IPS-20b (cell line): ENCODE results near the gene NEB.
"Not testable (repeated sequence)": the region's sequence is repeated elsewhere in the genome, so short reads cannot be mapped to it uniquely, and the experiment has no call there.

Source experiments
- H3K27ac ChIP-seq: one replicate; pipeline ENCODE4 v1.5.1; 2013; ENCODE audit warnings: low read length
- H3K27me3 ChIP-seq: 2 replicates; pipeline ENCODE4 v1.6.1; 2013; ENCODE audit warnings: mild to moderate bottlenecking, low read length, inconsistent platforms; ENCODE audit not compliant: insufficient read depth
- H3K36me3 ChIP-seq: 2 replicates; pipeline ENCODE4 v1.6.1; 2013; ENCODE audit warnings: low read depth, mild to moderate bottlenecking, inconsistent platforms, low read length, moderate library complexity; ENCODE audit not compliant: insufficient read depth
- H3K4me1 ChIP-seq: 2 replicates; pipeline ENCODE4 v1.6.1; 2013; ENCODE audit warnings: mild to moderate bottlenecking, control low read depth, inconsistent platforms, low read length, moderate library complexity; ENCODE audit not compliant: insufficient read depth
- H3K4me3 ChIP-seq: 2 replicates; pipeline ENCODE4 v1.5.1; 2013; ENCODE audit warnings: mild to moderate bottlenecking, low read length, inconsistent platforms
- H3K9ac ChIP-seq: 2 replicates; pipeline ENCODE4 v1.6.1; 2013; ENCODE audit warnings: low read depth, mild to moderate bottlenecking, inconsistent platforms, low read length, moderate library complexity
- H3K9me3 ChIP-seq: 2 replicates; pipeline ENCODE4 v1.6.1; 2013; ENCODE audit warnings: mild to moderate bottlenecking, low read depth, low read length, inconsistent platforms; ENCODE audit not compliant: insufficient read depth

NEB gene

DNA sequence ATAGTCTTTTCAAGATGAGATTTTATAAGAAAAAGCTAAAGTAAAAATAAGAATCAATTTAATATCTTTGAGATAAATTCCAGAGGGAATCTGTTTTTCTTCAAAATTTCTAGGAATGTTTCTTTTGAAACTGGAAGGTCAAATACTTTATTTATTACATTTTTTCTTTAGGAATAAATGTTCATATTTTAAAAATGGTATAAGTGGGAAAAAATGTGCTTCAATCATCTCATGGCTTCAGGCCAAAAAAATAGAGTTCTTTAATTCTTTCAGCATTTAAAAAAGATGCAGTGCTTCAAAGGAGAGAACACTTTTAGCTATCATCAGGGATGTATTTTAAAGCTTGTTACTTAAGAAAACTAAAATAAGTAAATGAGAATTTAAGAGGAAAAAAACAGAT lies 110.6 kb downstream of the NEB start:
- no peaks in the 10 kb centered on the region for H3K36me3 ChIP-seq
- no peaks in the 10 kb centered on the region for H3K4me1 ChIP-seq
- no peak overlapping the region for H3K9ac ChIP-seq
- H3K4me3 ChIP-seq: no peak overlapping the region
- H3K27me3 ChIP-seq: no peaks in the 10 kb centered on the region
- no peak overlapping the region for H3K27ac ChIP-seq
- no peaks in the 10 kb centered on the region for H3K9me3 ChIP-seq

DNA sequence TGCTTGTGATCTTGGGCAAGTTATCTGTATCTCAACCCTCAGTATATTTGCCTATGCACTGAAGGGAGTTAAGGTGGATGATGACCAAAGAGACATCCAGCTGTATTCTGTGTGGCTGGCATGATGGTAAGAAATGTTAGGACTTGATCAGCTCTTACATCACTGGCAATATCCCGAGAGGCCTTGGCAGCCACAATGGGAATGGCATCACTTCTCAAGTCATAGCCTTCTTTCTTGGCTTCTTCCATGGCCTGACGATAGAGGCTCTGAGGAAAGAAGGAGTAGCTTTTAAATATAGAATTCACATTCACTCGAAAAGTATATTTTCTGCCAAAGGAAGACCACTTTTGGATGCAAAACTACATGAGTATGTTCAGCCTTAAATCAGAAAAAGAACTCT lies 113.5 kb downstream of the NEB start:
- Histone ChIP-seq H3K4me3 (no peak overlapping the region), H3K4me1 (no peaks in the 10 kb centered on the region), H3K36me3 (no peaks in the 10 kb centered on the region), H3K27ac (no peak overlapping the region), H3K27me3 (no peaks in the 10 kb centered on the region), H3K9ac (no peak overlapping the region), H3K9me3 (no peaks in the 10 kb centered on the region)

DNA sequence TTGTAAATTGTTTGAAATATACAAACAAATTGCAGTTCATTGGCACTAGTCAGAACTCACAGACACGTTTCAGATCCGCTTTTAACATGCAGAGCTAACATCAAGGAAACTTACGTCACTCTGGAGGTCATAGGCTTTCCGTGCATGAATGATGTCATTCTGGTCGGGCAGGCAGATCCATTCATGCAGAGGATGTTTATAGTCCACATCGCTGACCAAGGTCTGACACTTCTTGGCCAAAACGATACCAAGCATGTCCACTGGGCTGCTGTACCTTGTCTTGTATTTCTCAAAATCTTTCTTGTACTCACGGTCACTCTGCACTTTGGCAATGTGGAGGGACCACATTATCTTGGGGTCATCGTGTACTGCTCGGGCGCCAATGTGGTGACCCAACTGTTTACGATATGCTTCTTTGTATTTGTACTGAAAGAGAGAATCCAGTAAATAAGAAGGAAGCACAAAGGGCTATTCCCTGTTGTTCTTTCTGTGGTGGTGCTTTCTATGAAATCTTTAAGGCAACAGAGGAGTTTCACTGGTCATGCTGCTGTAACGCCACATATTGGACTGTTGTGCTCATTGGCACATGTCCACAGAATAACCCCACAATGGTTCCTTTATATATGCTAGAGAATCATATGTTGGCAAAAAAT lies 114.8 kb downstream of the NEB start:
- Histone ChIP-seq H3K27ac (no peak overlapping the region), H3K9ac (no peak overlapping the region)

DNA sequence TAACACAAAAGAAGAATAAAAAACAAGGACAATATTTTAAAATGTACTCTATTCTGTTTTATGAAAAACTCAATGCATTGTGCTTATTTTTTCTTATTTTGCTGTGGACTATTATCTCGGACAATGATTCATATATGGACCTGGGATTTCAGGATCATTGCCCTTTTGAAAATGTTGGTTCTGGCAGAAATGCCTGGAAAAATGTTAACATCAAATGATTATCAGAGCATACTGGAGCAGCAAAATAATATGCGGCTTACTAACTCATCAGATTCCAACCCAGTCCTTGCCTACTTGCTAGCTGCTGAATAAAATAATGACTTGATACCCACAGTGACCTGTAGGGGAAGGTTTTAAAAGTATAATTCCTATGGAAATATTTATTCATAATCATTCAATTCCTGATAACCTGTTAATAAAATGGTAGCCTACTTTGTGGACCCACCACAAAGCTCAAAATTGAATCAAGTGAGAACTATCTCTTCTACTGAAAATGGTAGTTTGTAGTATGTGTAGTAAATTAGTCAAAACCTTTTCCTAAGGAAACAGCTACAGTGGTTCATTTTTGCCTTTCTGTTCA lies 117.4 kb downstream of the NEB start:
- H3K9me3 ChIP-seq: no peaks in the 10 kb centered on the region
- H3K36me3 ChIP-seq: no peaks in the 10 kb centered on the region
- no peaks in the 10 kb centered on the region for H3K4me1 ChIP-seq
- no peak overlapping the region for H3K9ac ChIP-seq
- H3K27ac ChIP-seq: no peak overlapping the region
- H3K4me3 ChIP-seq: no peak overlapping the region
- no peaks in the 10 kb centered on the region for H3K27me3 ChIP-seq

More for the DNA sequence above, 114.8 kb downstream of the NEB start:
- H3K9me3 ChIP-seq: no peaks in the 10 kb centered on the region
- no peaks in the 10 kb centered on the region for H3K27me3 ChIP-seq
- no peaks in the 10 kb centered on the region for H3K36me3 ChIP-seq
- no peak overlapping the region for H3K4me3 ChIP-seq
- no peaks in the 10 kb centered on the region for H3K4me1 ChIP-seq

DNA sequence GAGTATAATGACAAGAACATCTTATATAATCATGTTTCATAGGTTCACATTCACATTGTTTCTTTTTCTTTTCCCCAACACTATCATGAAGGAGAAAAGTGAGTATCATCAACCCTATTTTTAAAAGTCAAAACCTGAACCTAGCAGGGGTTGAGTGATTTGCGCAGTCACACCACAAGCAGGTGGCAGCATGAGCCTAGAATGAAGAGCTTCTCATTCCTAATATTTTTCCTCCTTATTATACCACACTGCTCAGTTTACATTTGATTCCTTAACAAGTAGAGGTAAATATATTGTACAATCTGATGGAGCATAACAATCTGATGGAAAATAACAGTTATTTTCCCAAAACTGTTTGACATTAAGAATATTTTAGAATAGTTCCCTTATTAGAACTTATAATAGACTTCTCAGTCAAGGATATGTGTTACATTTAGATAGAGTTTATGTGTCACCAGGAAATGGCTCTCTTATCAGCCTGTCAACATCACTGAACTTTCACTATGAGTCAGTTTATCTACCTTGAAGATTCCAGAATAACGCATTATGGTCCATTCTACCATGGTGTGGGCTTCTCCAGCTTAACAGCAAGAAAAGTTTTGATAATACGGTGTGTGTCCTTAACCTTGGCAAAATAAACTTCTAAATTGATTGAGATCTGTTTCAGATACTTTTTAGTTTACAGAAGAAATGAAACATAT lies 119.5 kb downstream of the NEB start:
- Histone ChIP-seq H3K36me3 (no peaks in the 10 kb centered on the region), H3K27ac (no peak overlapping the region), H3K9ac (no peak overlapping the region), H3K4me1 (no peaks in the 10 kb centered on the region), H3K9me3 (no peaks in the 10 kb centered on the region), H3K4me3 (no peak overlapping the region), H3K27me3 (no peaks in the 10 kb centered on the region)

DNA sequence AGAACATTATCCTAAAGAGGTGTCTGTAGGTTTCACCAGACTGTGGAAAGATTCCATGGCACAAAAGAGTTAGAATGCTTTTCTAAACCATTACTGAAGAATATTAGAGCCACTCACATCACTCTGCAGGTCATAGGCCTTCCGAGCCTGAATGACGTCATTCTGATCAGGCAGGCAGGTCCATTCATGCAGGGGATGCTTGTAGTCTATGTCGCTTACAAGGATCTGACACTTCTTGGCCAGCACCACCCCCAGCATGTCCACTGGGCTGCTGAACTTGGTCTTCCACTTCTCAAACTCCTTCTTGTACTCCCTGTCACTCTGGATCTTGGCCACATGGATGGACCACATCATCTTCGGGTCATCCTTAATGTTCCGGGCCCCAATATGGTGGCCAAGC lies 120.1 kb downstream of the NEB start:
- H3K27me3 ChIP-seq: no peaks in the 10 kb centered on the region
- no peak overlapping the region for H3K27ac ChIP-seq
- H3K36me3 ChIP-seq: no peaks in the 10 kb centered on the region
- no peaks in the 10 kb centered on the region for H3K4me1 ChIP-seq
- H3K9ac ChIP-seq: no peak overlapping the region
- H3K9me3 ChIP-seq: no peaks in the 10 kb centered on the region
- H3K4me3 ChIP-seq: no peak overlapping the region

DNA sequence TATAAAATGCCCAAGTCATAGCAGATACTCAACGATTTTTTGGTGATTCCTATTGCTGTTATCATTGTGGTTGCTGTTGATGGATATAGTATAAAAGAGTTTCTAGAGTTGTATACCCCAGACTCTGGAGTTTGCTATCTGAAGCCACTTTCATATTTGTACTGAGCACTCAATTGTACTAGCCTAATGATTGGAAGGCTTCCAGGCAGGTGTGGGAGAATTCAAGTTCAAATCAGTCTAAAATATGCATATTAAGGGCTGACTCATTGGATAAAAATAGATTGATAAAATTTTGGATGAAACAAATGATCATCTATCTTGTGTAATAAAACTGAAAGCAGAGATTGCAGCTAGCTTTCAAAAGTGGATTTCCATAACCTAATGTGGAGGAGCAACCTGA lies 122.9 kb downstream of the NEB start:
- Histone ChIP-seq H3K27ac (no peak overlapping the region), H3K27me3 (no peaks in the 10 kb centered on the region), H3K9me3 (no peaks in the 10 kb centered on the region), H3K4me3 (no peak overlapping the region), H3K36me3 (no peaks in the 10 kb centered on the region), H3K4me1 (no peaks in the 10 kb centered on the region), H3K9ac (no peak overlapping the region)

DNA sequence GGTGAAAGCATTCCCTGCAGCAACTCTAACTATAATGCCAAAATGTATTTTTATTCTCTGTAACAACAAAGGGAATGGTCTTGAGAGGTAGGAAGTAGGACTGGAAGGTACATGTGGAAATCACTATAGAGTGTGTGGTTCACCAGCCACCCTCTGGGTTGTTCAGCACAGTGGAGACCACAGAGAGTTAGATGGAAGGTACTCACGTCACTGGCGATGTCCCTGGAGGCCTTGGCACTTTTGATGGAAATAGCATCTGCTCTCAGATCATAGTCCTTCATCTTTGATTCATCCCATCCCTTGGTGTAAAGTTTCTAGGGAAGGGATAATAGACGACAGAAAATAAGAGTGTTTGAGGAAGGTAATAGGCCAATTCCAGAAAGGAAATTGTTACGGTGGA lies 124.0 kb downstream of the NEB start:
- Histone ChIP-seq H3K27me3 (no peaks in the 10 kb centered on the region), H3K27ac (no peak overlapping the region), H3K36me3 (no peaks in the 10 kb centered on the region), H3K4me1 (no peaks in the 10 kb centered on the region), H3K9me3 (no peaks in the 10 kb centered on the region), H3K4me3 (no peak overlapping the region), H3K9ac (no peak overlapping the region)

DNA sequence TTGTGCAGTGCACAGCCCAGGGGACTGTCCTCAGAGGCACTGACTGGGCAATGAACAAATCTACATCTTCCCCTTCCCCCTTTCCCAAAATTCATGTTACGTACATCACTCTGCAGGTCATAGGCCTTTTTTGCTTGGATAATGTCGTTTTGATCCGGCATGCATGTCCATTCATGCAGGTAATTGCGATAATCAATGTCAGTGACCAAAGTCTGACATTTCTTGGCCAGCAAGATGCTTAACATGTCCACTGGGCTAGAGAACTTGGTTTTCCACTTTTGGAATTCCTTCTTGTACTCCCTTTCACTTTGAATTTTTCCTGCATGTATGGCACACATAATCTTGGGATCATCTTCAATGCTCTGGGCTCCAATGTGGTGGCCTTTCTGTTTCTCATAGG lies 124.6 kb downstream of the NEB start:
- no peak overlapping the region for H3K9ac ChIP-seq
- H3K27ac ChIP-seq: no peak overlapping the region

DNA sequence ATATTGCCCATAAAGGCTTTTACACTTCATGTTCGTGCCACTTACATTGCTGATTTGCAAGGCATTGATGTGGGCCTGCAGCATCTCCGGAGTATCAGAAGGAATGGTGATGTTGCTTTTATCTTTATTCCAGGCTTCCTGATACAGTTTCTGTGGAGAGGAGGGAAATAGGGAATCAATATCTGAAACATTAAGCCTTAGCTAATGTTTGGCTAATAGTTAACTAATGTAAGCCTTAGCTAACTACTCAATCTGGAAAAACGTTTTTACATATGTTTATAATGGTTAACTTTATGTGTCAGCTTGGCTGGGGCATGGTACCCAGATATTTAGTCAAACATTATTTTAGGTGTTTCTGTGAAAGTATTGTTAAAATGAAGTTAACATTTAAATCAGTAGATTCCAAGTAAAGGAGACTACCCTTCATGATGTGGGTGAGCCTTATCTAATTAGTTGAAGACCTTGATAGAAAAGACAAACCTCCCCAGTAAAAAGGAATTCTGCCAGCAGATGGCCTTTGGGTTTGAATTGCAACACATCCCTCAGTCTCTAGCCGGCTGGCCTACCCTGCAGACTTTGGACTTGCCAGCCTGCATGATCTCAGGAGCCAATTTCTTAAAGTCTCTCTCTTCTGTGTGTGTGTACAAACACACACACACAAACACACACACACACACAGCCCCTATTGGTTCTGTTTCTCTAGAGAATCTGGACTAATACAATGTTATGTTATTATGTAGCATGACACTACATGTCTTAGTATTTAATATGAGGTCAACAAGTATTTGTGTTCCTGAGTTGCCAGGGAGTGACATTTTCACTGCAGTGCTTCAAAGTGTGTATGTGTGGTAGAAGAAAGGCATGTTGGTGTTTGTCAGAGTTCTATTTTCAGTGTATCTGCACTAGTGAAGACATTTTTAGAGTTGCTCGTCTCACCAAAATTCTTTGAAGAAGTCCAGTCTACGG lies 126.5 kb downstream of the NEB start:
- not testable (repeated sequence) for H3K4me3 ChIP-seq, H3K4me1 ChIP-seq, H3K27me3 ChIP-seq, H3K36me3 ChIP-seq, H3K9me3 ChIP-seq, H3K9ac ChIP-seq, H3K27ac ChIP-seq

More for the DNA sequence above, 124.6 kb downstream of the NEB start:
- Histone ChIP-seq H3K4me3 (no peak overlapping the region), H3K27me3 (no peaks in the 10 kb centered on the region), H3K36me3 (no peaks in the 10 kb centered on the region), H3K9me3 (no peaks in the 10 kb centered on the region), H3K4me1 (no peaks in the 10 kb centered on the region)

DNA sequence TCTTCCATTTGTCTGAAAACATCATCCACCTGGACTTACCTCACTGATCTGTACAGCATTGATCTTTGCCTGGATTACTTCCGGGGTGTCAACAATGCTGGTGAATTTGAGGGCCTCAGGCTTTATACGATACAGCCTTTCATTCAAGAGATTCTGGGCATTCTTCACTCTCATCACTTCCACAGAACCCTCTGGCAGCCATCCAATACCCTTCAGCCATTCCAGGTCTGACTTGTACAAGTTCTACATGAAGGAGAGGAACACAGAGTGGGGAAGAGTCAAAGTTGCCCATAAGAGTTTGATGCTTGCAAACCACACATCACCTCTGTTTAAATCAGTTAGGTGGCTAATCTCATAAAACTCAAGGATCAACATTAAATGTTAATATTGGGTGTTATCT lies 130.7 kb downstream of the NEB start:
- not testable (repeated sequence) for H3K4me1 ChIP-seq, H3K36me3 ChIP-seq, H3K4me3 ChIP-seq, H3K9ac ChIP-seq, H3K9me3 ChIP-seq, H3K27ac ChIP-seq, H3K27me3 ChIP-seq
